ENCODE measurements around the gene ZIC4. TPM values are rescaled to one million over a fixed set of nuclear protein-coding genes. Genes with fewer than 3 reads are reported as not detected.

ZIC4 gene
- total and polyA plus RNA-seq, 2 experiments from 2014 or later = not detected

GRCh38 chr3:147398813-147399534 lies 7.4 kb downstream of the ZIC4 start (continued):
- TF ChIP-seq, protein P1, sequence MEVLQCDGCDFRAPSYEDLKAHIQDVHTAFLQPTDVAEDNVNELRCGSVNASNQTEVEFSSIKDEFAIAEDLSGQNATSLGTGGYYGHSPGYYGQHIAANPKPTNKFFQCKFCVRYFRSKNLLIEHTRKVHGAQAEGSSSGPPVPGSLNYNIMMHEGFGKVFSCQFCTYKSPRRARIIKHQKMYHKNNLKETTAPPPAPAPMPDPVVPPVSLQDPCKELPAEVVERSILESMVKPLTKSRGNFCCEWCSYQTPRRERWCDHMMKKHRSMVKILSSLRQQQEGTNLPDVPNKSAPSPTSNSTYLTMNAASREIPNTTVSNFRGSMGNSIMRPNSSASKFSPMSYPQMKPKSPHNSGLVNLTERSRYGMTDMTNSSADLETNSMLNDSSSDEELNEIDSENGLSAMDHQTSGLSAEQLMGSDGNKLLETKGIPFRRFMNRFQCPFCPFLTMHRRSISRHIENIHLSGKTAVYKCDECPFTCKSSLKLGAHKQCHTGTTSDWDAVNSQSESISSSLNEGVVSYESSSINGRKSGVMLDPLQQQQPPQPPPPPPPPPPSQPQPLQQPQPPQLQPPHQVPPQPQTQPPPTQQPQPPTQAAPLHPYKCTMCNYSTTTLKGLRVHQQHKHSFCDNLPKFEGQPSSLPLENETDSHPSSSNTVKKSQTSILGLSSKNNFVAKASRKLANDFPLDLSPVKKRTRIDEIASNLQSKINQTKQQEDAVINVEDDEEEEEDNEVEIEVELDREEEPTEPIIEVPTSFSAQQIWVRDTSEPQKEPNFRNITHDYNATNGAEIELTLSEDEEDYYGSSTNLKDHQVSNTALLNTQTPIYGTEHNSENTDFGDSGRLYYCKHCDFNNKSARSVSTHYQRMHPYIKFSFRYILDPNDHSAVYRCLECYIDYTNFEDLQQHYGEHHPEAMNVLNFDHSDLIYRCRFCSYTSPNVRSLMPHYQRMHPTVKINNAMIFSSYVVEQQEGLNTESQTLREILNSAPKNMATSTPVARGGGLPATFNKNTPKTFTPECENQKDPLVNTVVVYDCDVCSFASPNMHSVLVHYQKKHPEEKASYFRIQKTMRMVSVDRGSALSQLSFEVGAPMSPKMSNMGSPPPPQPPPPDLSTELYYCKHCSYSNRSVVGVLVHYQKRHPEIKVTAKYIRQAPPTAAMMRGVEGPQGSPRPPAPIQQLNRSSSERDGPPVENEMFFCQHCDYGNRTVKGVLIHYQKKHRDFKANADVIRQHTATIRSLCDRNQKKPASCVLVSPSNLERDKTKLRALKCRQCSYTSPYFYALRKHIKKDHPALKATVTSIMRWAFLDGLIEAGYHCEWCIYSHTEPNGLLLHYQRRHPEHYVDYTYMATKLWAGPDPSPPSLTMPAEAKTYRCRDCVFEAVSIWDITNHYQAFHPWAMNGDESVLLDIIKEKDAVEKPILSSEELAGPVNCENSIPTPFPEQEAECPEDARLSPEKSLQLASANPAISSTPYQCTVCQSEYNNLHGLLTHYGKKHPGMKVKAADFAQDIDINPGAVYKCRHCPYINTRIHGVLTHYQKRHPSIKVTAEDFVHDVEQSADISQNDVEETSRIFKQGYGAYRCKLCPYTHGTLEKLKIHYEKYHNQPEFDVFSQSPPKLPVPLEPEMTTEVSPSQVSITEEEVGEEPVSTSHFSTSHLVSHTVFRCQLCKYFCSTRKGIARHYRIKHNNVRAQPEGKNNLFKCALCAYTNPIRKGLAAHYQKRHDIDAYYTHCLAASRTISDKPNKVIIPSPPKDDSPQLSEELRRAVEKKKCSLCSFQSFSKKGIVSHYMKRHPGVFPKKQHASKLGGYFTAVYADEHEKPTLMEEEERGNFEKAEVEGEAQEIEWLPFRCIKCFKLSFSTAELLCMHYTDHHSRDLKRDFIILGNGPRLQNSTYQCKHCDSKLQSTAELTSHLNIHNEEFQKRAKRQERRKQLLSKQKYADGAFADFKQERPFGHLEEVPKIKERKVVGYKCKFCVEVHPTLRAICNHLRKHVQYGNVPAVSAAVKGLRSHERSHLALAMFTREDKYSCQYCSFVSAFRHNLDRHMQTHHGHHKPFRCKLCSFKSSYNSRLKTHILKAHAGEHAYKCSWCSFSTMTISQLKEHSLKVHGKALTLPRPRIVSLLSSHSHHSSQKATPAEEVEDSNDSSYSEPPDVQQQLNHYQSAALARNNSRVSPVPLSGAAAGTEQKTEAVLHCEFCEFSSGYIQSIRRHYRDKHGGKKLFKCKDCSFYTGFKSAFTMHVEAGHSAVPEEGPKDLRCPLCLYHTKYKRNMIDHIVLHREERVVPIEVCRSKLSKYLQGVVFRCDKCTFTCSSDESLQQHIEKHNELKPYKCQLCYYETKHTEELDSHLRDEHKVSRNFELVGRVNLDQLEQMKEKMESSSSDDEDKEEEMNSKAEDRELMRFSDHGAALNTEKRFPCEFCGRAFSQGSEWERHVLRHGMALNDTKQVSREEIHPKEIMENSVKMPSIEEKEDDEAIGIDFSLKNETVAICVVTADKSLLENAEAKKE (CRISPR knock-in tag; IDR thresholded peaks at IDR 0.05) = no peak
- no peak for TF ChIP-seq NANOG (IDR thresholded peaks at IDR 0.05; ENCODE audit: borderline replicate concordance)
- TF ChIP-seq STAT1 (IDR thresholded peaks at IDR 0.05; ENCODE audit: unreplicated experiment) = no peak
- TF ChIP-seq ZNF331 (CRISPR knock-in tag; IDR thresholded peaks at IDR 0.05; ENCODE audit: low read depth) = no peak

DNA sequence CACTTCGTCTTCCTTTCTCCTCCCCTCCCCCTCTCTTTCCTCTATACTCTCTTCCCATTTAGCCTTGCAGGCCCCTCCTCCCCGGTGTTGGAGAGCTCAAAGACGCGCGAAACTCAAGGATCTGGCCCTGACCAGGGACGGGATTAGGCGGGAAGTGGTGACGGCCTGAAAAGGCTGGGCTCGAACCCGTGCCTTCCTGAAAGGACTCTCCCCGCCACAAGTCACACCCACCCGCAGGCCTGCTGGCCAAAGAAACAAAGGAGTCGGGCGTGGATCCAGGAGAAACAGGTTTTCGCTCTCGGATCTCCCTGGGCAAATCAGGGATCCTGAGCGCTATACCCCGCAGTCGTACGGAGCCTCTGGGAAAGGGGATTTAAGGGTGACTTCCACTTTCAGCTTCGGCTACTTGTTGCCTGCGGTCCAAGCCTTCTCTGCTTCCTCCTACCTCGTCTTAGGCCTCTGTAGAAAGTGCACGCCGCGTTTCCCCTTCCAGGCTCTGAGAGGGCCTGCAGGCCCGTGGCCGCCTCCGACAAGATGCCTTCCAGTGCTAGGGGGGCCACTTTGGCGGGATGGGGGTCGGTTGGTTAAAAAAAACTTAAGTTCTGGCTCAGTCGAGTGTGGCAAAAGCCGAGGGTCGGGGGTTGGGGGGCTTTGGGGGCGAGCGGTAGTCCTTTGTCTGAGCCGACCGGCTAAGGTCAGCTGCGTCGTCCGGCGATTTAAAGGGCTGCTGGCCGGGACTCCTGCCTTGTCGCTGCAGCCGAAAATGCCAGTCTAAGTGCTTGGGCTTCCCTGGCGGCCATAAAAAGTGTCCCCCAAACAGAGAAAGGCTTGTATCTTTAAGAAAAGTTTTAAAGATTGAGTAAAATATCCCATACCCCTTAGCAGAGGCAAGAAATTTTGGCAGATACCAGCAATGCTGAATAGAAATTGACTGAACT lies 8.2 kb downstream of the ZIC4 start:
- peak overlapping the region; percentile 81 for H3K4me3 ChIP-seq
- ATAC-seq = peak; percentile 9

More for the DNA sequence above, 8.2 kb downstream of the ZIC4 start:
- no peaks in the 10 kb centered on the region for H3K36me3 Mint-ChIP-seq (ENCODE audit: low read depth)
- H3K27ac Mint-ChIP-seq = no peak overlapping the region
- Histone ChIP-seq H3K9me2 (ENCODE audit: insufficient read depth) (peaks cover 6% of the 10 kb centered on the region; the same call in 1 of the 2 replicates), H3F3A (replicated peaks; ENCODE audit: low read depth) (peaks cover 47% of the 10 kb centered on the region), H4K20me1 (replicated peaks; ENCODE audit: insufficient read depth) (peaks cover 7% of the 10 kb centered on the region; the same call in 1 of the 2 replicates), H3K27ac (ENCODE audit: low read depth) (no peak overlapping the region), H3K36me3 (ENCODE audit: insufficient read depth) (no peaks in the 10 kb centered on the region), H2AFZ (peak overlapping the region; percentile 84), H3K79me2 (replicated peaks; ENCODE audit: insufficient read depth) (no peaks in the 10 kb centered on the region), H3K4me1 (ENCODE audit: insufficient read depth) (peaks cover 72% of the 10 kb centered on the region), H3K27me3 (ENCODE audit: insufficient read depth) (peaks cover 100% of the 10 kb centered on the region), H3K4me2 (peak overlapping the region; percentile 93)
- peaks cover 97% of the 10 kb centered on the region for H3K27me3 Mint-ChIP-seq (ENCODE audit: insufficient read depth, low read depth, poor library complexity)
- peak overlapping the region; percentile 76 for H3K4me3 Mint-ChIP-seq
- H3K9me3 Mint-ChIP-seq = no peaks in the 10 kb centered on the region; the same call in 1 of the 3 replicates
- H3K4me1 Mint-ChIP-seq = peaks cover 64% of the 10 kb centered on the region
- TF ChIP-seq EZH2 (IDR thresholded peaks at IDR 0.05; ENCODE audit: low read depth, unreplicated experiment) (peak; percentile 80), POLR2AphosphoS5 (IDR thresholded peaks at IDR 0.05; ENCODE audit: low read depth) (no peak)
- DNase-seq (ENCODE audit: low spot score) = peak; percentile 90

Data from GM23338 (cell line).